Measurements from ENCODE around the gene OR8B8. TPM values are rescaled to one million over a fixed set of nuclear protein-coding genes. Genes with fewer than 3 reads are reported as not detected.
"Not testable (repeated sequence)": the region's sequence is repeated elsewhere in the genome, so short reads cannot be mapped to it uniquely, and the experiment has no call there.

The OR8B8 gene
- polyA plus RNA-seq, 3 donors: not detected

DNA sequence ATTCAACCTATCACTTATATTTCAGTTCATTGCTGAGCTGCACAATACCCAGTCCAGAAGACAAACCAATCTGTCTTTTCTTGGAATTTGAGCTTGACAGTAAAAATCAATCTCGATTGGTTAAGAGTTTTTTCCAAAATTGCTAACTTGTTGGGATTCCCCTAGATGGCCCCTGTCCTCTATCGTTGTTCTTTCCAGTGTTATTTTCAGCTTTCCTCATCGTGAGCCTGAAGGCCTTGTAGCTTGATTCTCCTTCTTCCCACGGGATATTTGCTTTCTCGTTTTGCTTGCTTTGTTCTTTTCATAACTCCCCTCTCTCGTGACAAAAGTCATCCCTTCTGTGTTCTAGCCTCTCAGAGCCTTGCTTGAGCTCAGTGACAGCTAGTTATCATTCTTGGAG, 3.1 kb downstream of the OR8B8 start:
- no peak for DNase-seq

- no peak for DNase-seq
These were observed 4.0 kb downstream of the OR8B8 start for GRCh38 chr11:124441519-124441918.

- DNase-seq: no peak
These were observed 4.4 kb downstream of the OR8B8 start for GRCh38 chr11:124441081-124441480.

DNA sequence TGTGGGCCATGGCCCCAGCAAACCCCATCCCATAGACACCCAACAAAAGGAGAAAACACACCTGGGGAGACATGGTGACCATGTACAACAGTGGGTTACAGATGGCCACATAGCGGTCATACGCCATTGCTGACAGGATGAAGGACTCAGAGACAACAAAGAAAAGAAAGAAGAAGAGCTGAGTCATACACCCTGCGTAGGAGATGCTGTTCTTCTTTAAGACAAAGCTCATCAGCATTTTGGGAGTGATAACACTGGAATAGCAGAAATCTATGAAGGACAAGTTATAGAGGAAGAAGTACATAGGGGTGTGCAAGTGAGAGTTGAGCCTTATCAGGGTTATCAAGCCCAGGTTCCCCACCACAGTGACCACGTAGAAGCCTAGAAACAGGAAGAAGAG, 4.9 kb downstream of the OR8B8 start:
- DNase-seq: no peak

DNA sequence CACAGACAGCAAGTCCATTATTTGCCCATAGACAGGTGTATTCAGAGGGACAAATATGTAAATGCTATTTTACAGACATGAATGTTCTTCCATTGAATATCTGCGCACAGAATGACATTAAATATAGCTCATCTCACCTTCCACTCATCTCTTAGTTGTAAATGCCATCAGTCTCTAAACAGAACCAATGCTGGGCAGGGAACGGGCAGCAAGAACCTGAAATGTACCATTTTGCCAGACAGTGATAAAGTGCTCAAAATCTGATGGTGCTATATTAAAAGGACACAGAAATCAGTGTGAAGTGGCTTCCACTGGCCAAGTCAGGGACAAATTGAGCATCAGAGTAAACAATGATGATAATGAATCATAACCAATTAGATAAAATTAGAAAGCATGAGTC, 10.8 kb downstream of the OR8B8 start:
- DNase-seq: no peak

DNA sequence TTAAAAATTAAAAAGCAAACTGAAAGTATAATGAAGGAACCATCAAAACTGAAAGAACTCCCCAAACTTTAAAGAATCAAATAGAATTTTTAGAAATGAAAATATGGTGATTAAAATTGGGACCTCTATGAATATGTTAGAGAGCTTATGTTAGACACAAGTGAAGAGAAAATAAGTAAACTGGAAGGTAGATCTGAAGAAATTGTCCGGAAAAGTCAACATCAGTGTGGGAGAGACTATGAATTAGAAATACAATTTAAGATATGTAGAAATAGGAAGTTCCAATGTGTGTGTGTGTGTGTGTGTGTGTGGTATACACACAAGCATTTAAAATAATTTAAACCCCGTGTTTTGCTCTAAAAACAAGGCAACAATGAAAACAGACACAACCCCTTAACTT, 15.9 kb downstream of the OR8B8 start:
- no peak for DNase-seq

- no peak for DNase-seq
These were observed 21.0 kb downstream of the OR8B8 start, which contains the start of gene OR8B4 for GRCh38 chr11:124424384-124424921. Gene OR8B4 (minus strand): TSS chr11:124424871. CDS start chr11:124424871, 0 bp downstream.

GRCh38 chr11:124421043-124421442, 24.5 kb downstream of the OR8B8 start:
- no peak for DNase-seq

DNA sequence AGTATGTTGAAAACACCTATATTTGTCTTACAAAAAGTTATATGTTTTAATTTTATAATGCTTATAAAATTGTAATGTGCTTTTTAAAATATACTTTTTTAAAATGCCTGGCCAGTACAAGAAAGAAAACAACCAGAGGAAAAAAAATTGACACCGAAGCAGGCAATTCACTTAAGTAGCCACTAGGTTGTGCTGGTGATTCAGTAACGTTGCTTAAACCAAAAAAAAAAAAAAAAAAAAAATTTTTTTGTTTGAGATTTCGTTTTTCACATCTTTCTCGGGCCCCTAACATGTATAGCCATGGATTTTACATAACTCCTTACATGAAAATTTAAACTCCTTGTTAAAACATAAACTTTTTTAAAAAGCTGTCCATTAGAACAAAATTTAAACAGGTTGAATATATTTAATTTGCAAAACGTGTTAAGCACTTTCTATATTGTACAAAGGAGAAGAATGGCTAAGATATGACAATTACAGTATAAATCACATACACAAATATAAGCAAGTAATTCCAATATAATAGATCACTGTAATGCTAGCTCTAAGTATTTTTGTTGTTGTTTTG, 30.1 kb downstream of the OR8B8 start:
- DNase-seq: peak; percentile 23

DNA sequence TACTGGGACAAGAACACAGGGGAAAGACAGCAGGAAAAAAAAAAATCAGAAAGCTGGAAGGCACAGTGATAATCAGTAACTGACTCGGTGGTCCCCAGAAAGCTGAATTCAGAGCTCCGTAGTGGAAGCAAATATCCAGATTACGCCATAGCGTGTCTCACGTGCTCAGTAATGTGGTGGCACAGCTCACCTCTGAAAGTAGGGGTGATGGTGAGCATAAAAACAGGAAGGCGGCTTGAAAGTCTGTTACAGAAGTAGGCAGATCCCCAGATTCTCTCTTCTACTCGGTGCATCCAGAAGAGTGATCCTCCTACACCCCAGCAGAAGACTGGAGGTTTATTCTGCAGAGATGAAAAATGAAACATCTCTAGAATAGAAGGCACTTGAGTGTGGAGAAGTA, 35.6 kb downstream of the OR8B8 start:
- no peak for DNase-seq

- no peak for DNase-seq
These were observed 39.9 kb downstream of the OR8B8 start for GRCh38 chr11:124405581-124405980.

DNA sequence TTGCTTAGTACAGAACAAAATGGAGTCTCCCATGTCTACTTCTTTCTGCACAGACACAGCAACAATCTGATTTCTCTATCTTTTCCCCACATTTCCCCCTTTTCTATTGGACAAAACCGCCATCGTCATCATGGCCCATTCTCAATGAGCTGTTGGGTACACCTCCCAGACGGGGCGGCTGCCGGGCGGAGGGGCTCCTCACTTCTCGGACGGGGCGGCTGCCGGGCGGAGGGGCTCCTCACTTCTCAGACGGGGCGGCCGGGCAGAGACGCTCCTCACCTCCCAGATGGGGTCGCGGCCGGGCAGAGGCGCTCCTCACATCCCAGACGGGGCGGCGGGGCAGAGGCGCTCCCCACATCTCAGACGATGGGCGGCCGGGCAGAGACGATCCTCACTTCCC, 42.3 kb downstream of the OR8B8 start:
- DNase-seq: not testable (repeated sequence)

- peak; percentile 27 for DNase-seq
These were observed 43.1 kb downstream of the OR8B8 start for GRCh38 chr11:124402326-124402922.

- DNase-seq: no peak
These were observed 46.6 kb downstream of the OR8B8 start, which contains the start of gene OR8B3 for GRCh38 chr11:124398924-124399323. Gene OR8B3 (minus strand): TSS chr11:124399024. CDS start chr11:124397351, 1,673 bp downstream.

GRCh38 chr11:124396847-124397246, 48.6 kb downstream of the OR8B8 start:
- not testable (repeated sequence) for DNase-seq

DNA sequence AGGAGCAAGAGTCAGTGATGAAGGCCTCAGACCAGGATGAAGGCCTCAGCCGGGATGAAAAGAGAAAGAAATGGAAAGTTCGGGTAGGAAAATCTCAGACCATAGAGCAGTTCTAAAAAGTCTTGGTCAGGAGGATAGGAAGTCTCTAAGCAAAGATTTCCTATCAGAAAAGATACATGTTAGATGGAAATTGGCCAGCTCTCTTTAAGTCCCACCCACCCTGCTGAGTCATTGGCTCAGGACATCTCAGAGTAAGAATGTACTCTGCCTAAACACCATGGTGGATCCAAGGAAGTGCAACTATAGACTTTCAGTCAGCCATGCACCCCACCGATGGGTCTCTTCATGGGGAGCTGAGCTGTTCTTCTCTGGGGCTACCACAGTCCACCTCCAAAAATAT, 51.1 kb downstream of the OR8B8 start:
- DNase-seq: no peak

Other genes with a start within 250 kb of the OR8B8 start
- not detected for gene OR8G1, start 204.6 kb downstream of the OR8B8 start, polyA plus RNA-seq (ENCODE audit: insufficient read length in 3 of 3)
- gene OR8G5, start 189.3 kb downstream of the OR8B8 start, polyA plus RNA-seq (ENCODE audit: insufficient read length in 3 of 3): not detected
- not detected for gene OR8D1, start 131.7 kb downstream of the OR8B8 start, polyA plus RNA-seq (ENCODE audit: insufficient read length in 3 of 3)
- not detected for gene OR8D2, start 125.5 kb downstream of the OR8B8 start, polyA plus RNA-seq (ENCODE audit: insufficient read length in 3 of 3)
- gene OR8B2, start 61.2 kb downstream of the OR8B8 start, polyA plus RNA-seq (ENCODE audit: insufficient read length in 3 of 3): not detected
- gene OR8B3, start 46.7 kb downstream of the OR8B8 start, polyA plus RNA-seq (ENCODE audit: insufficient read length in 3 of 3): not detected
- gene OR8B4, start 20.8 kb downstream of the OR8B8 start, polyA plus RNA-seq (ENCODE audit: insufficient read length in 3 of 3): not detected
- gene OR8B12, start 98.0 kb upstream of the OR8B8 start, polyA plus RNA-seq (ENCODE audit: insufficient read length in 3 of 3): not detected
- gene OR8A1, start 124.3 kb upstream of the OR8B8 start, polyA plus RNA-seq (ENCODE audit: insufficient read length in 3 of 3): under 1 TPM in 1 of 3 donors, not detected in 2; 0.04 TPM
- gene PANX3, start 165.7 kb upstream of the OR8B8 start, polyA plus RNA-seq (ENCODE audit: insufficient read length in 3 of 3): not detected
- gene TBRG1, start 177.2 kb upstream of the OR8B8 start, polyA plus RNA-seq (ENCODE audit: insufficient read length in 3 of 3): 10 to 100 TPM; 23.0 to 41.9 (median 40.3) TPM
- gene SIAE, start 228.0 kb upstream of the OR8B8 start, polyA plus RNA-seq (ENCODE audit: insufficient read length in 3 of 3): 10 to 100 TPM; 26.3 to 35.9 (median 31.9) TPM
- 10 to 100 TPM; 18.8 to 26.0 (median 20.6) TPM for gene SPA17, start 228.2 kb upstream of the OR8B8 start, polyA plus RNA-seq (ENCODE audit: insufficient read length in 3 of 3)